HUES48 (cell line): ENCODE measurements around the gene AKAP6.

ENCODE experiments used
- H3K27ac ChIP-seq: one replicate; pipeline ENCODE4 v1.7.0; 2013; ENCODE audit warnings: low read depth, low read length, inconsistent platforms
- H3K27me3 ChIP-seq: 2 replicates; pipeline ENCODE4 v1.6.1; 2013; ENCODE audit warnings: mild to moderate bottlenecking, low read length; ENCODE audit not compliant: control insufficient read depth, insufficient read depth
- H3K36me3 ChIP-seq: 2 replicates; pipeline ENCODE4 v1.6.1; 2013; ENCODE audit warnings: low read length; ENCODE audit not compliant: control insufficient read depth, insufficient read depth
- H3K4me1 ChIP-seq: 2 replicates; pipeline ENCODE4 v1.6.1; 2013; ENCODE audit warnings: mild to moderate bottlenecking, low read length; ENCODE audit not compliant: control insufficient read depth, insufficient read depth
- H3K4me3 ChIP-seq: 2 replicates; pipeline ENCODE4 v1.5.1; 2013; ENCODE audit warnings: mild to moderate bottlenecking, low read depth, low read length
- H3K9ac ChIP-seq: 2 replicates; pipeline ENCODE4 v1.6.1; 2013; ENCODE audit warnings: mild to moderate bottlenecking, low read depth, low read length, moderate library complexity
- H3K9me3 ChIP-seq: 2 replicates; pipeline ENCODE4 v1.6.1; 2013; ENCODE audit warnings: low read length; ENCODE audit not compliant: control insufficient read depth, insufficient read depth

Gene AKAP6

DNA sequence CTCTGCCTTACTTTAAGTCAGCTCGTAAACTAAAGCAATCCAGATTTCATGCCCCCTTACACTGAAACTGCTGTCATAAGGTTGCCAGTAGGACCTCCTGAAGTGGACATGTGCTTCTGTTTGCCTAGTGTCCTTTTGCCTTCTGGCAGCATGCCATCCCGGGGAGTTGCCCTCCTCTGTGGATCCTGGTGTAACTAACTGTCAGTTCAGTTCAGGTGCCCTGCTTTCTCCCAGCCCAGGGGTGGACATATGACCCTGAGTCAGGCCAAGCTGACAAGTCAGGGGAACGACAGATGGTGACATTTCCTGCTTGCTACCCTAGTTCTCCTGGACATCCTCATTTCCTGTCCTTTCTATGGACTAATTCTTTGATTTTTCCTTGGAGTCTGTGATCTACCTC is 25.6 kb downstream of the AKAP6 start:
- H3K36me3 ChIP-seq = no peaks in the 10 kb centered on the region
- no peak overlapping the region for H3K27ac ChIP-seq
- H3K27me3 ChIP-seq = no peaks in the 10 kb centered on the region
- H3K4me1 ChIP-seq = peaks cover 7% of the 10 kb centered on the region
- no peak overlapping the region for H3K9ac ChIP-seq
- H3K4me3 ChIP-seq = no peak overlapping the region
- no peaks in the 10 kb centered on the region for H3K9me3 ChIP-seq

DNA sequence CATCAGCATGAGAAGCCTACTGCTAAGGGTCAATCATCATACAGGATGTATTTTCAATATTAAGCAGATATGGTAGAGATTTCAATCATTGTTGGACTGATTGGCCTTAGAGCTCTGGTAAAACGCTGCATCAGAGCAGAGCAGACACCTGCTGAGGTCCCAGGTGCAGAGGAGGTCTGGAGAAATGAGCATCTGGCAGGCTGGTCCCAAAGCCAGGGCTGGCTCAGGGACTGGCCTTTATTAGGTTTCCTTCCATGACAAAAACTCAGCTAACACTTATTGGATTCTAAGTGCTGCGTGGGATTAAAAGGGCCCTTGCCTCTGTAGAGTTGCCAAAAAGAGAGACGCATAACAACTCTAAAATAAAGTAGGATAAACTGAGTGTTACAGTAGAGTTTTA is 29.7 kb downstream of the AKAP6 start:
- Histone ChIP-seq H3K27ac (no peak overlapping the region), H3K9ac (no peak overlapping the region), H3K9me3 (no peaks in the 10 kb centered on the region), H3K4me3 (no peak overlapping the region), H3K27me3 (no peaks in the 10 kb centered on the region), H3K4me1 (peaks cover 7% of the 10 kb centered on the region), H3K36me3 (no peaks in the 10 kb centered on the region)

- Histone ChIP-seq H3K27me3 (no peaks in the 10 kb centered on the region), H3K4me1 (peaks cover 17% of the 10 kb centered on the region), H3K9ac (no peak overlapping the region), H3K36me3 (no peaks in the 10 kb centered on the region), H3K27ac (no peak overlapping the region), H3K4me3 (no peak overlapping the region), H3K9me3 (no peaks in the 10 kb centered on the region)
Observed at GRCh38 chr14:32361674-32362073, 32.6 kb downstream of the AKAP6 start.

DNA sequence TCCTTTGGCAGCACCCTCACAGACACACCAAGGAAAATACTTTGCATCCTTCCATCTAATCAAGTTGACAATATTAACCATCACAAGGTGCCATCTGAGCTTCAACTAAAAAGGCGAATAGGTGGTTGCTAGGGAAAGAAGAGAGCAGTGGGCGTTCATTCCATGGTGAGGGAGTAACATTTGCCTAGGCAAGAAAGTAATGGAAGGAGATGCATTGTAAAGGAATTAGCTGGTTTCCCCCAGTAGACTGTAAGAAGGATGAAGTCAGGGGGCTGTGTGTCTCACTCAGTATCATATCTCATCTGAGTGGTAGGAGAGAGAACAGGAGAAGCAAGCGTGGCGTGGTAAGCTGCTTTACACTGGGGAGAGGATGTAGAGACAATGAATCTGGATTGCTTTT is 34.7 kb downstream of the AKAP6 start:
- no peaks in the 10 kb centered on the region for H3K27me3 ChIP-seq
- H3K4me3 ChIP-seq = no peak overlapping the region
- no peaks in the 10 kb centered on the region for H3K9me3 ChIP-seq
- H3K9ac ChIP-seq = no peak overlapping the region
- peaks cover 19% of the 10 kb centered on the region for H3K4me1 ChIP-seq
- H3K27ac ChIP-seq = no peak overlapping the region
- H3K36me3 ChIP-seq = no peaks in the 10 kb centered on the region

GRCh38 chr14:32364941-32365340 is 35.8 kb downstream of the AKAP6 start:
- peaks cover 16% of the 10 kb centered on the region for H3K4me1 ChIP-seq
- no peak overlapping the region for H3K27ac ChIP-seq
- no peaks in the 10 kb centered on the region for H3K9me3 ChIP-seq
- no peak overlapping the region for H3K9ac ChIP-seq
- H3K4me3 ChIP-seq = no peak overlapping the region
- H3K36me3 ChIP-seq = no peaks in the 10 kb centered on the region
- H3K27me3 ChIP-seq = no peaks in the 10 kb centered on the region

- H3K9ac ChIP-seq = no peak overlapping the region
- no peak overlapping the region for H3K4me3 ChIP-seq
- no peaks in the 10 kb centered on the region for H3K36me3 ChIP-seq
- peaks cover 16% of the 10 kb centered on the region for H3K4me1 ChIP-seq
- H3K27ac ChIP-seq = no peak overlapping the region
- no peaks in the 10 kb centered on the region for H3K9me3 ChIP-seq
- no peaks in the 10 kb centered on the region for H3K27me3 ChIP-seq
Observed at GRCh38 chr14:32366256-32366879, 37.3 kb downstream of the AKAP6 start.

DNA sequence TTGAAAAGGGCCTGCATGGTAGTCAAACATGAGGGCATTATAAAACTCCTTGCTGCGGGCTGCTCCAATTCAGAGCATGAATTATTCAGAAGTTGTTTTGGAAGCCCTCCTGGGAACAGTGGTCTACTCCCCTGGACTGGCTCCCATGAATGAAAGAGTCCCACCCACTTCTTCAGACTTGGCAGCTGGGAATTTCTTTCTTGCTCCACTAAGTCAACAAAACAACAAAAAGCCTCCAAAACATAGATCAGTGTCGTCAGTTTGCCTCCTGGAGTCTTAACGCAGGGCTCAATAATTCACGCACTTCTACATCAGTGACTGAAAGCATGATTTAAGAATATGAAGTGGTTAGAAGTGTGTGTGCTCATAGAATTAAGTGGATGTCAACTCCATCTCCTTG is 37.9 kb downstream of the AKAP6 start:
- Histone ChIP-seq H3K27ac (peak overlapping the region; percentile 29), H3K4me3 (no peak overlapping the region), H3K4me1 (peaks cover 16% of the 10 kb centered on the region)

GRCh38 chr14:32367516-32367915 is 38.4 kb downstream of the AKAP6 start:
- H3K4me1 ChIP-seq = peaks cover 20% of the 10 kb centered on the region
- H3K9ac ChIP-seq = no peak overlapping the region
- H3K4me3 ChIP-seq = no peak overlapping the region

More for the DNA sequence above, 37.9 kb downstream of the AKAP6 start:
- no peaks in the 10 kb centered on the region for H3K36me3 ChIP-seq
- H3K9me3 ChIP-seq = no peaks in the 10 kb centered on the region
- H3K9ac ChIP-seq = no peak overlapping the region
- no peaks in the 10 kb centered on the region for H3K27me3 ChIP-seq

DNA sequence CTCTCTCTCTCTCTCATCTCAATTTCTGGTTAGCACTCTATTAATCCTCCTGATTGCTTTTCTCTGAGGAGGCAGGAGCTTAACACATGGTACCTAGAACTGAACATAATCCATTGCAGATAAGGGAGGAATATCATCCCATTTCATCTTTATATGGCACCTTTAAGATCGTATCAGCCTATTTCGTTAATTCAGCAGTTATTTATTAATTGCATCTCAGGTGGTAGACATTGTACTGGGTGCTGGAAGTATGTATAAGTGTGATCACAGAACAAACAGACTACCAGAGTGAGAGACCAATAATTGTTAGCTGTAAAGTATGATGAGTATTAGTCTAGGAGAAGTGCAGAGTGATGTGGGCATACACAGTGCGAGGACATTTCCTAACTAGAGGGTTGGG is 39.0 kb downstream of the AKAP6 start:
- Histone ChIP-seq H3K27ac (no peak overlapping the region), H3K9me3 (no peaks in the 10 kb centered on the region), H3K36me3 (no peaks in the 10 kb centered on the region), H3K9ac (no peak overlapping the region), H3K4me1 (peaks cover 26% of the 10 kb centered on the region), H3K27me3 (no peaks in the 10 kb centered on the region), H3K4me3 (no peak overlapping the region)

More at GRCh38 chr14:32367516-32367915, 38.4 kb downstream of the AKAP6 start:
- no peaks in the 10 kb centered on the region for H3K36me3 ChIP-seq
- H3K27me3 ChIP-seq = no peaks in the 10 kb centered on the region
- no peaks in the 10 kb centered on the region for H3K9me3 ChIP-seq
- H3K27ac ChIP-seq = no peak overlapping the region

DNA sequence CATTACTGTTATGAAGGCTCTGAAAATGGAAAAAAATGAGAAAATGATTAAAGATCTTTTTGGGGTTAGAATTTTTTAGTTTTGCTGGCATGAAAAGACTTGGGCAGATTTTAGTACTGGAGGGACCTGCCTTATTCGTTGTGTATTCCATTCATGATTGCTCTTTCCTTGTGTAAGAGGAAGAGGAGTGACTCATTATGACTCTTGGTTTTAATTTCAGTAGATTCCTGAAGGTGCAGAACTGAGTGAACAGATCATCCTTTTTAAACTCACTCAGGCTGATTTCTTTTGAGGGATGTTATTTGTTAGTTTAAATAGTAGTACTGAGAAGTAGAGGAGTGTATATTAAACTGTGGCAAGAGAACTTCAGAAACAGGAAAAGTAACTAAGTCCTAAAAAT is 41.6 kb downstream of the AKAP6 start:
- H3K9ac ChIP-seq = no peak overlapping the region
- no peaks in the 10 kb centered on the region for H3K27me3 ChIP-seq
- no peaks in the 10 kb centered on the region for H3K9me3 ChIP-seq
- no peak overlapping the region for H3K4me3 ChIP-seq
- H3K36me3 ChIP-seq = no peaks in the 10 kb centered on the region
- H3K4me1 ChIP-seq = peaks cover 35% of the 10 kb centered on the region
- no peak overlapping the region for H3K27ac ChIP-seq

GRCh38 chr14:32372154-32372553 is 43.1 kb downstream of the AKAP6 start:
- Histone ChIP-seq H3K4me1 (peaks cover 20% of the 10 kb centered on the region), H3K9ac (no peak overlapping the region), H3K4me3 (no peak overlapping the region), H3K9me3 (no peaks in the 10 kb centered on the region), H3K27ac (no peak overlapping the region), H3K27me3 (no peaks in the 10 kb centered on the region), H3K36me3 (no peaks in the 10 kb centered on the region)
